Ovary (tissue), 9 donors: ENCODE measurements around the gene C9orf78. TPM values are rescaled to one million over a fixed set of nuclear protein-coding genes. Genes with fewer than 3 reads are reported as not detected.

Experiments
- DNase-seq, 5 donors: peaks; one replicate each; pipeline ENCODE4 v3.0.0-alpha.2; 2019 to 2020
- H3K27ac ChIP-seq, 2 donors: fragments of 200-600 bp; one replicate each; pipeline versions ENCODE4 v1.5.1 to v1.8.0; 2019 to 2022
- H3K27me3 ChIP-seq: fragments of 200-600 bp; one replicate; pipeline ENCODE4 v1.8.0; 2022
- H3K36me3 ChIP-seq: fragments of 200-600 bp; sonication (generic); one replicate; pipeline ENCODE4 v1.5.1; 2019
- H3K4me1 ChIP-seq: one replicate; pipeline ENCODE4 v1.8.1; 2013; ENCODE audit warnings: mild to moderate bottlenecking, moderate library complexity; ENCODE audit not compliant: insufficient read depth
- H3K4me3 ChIP-seq: fragments of 200-600 bp; sonication (generic); one replicate; pipeline ENCODE4 v1.5.1; 2017
- H3K9me3 ChIP-seq, 2 donors: fragments of 200-600 bp in 1 of 2; sonication (generic) in 1 of 2; one replicate each; pipeline versions ENCODE4 v1.5.1 to v1.8.1; 2013 to 2019; ENCODE audit warnings: mild to moderate bottlenecking in 1 of 2, moderate library complexity in 1 of 2
- EP300 ChIP-seq: sonication (generic); formaldehyde crosslinking; IDR thresholded peaks from one replicate; pipeline ENCODE4 v1.6.1; 2017; ENCODE audit warnings: antibody characterized with exemption
- POLR2A ChIP-seq: fragments of 450-650 bp; IDR thresholded peaks from one replicate; pipeline ENCODE4 v1.6.1; 2017; ENCODE audit warnings: antibody characterized with exemption, mild to moderate bottlenecking, moderate library complexity
- WGBS, 3 donors: extraction: QIAGEN DNeasy Blood & Tissue Kit in 1 of 3; methylation state at CpG; one replicate each; pipeline versions ENCODE4 v1.1.5 to v1.1.7; 2013 to 2017; 5-methylcytosine and 5-hydroxymethylcytosine counted together
- intact Hi-C, 4 donors: fragments of 100-400 bp; cut with DNase I; formaldehyde crosslinking; loops; one replicate each; pipeline versions ENCODE4 v1.11.0 to v1.15.1; 2022 to 2023
- polyA plus RNA-seq, 2 donors: library from polyadenylated mRNA; stranded (reverse); fragments of 200-250 nt in 1 of 2; fragments of 350-450 nt in 1 of 2; fragmentation: Illumina TruSeq in 1 of 2; extraction: RNeasy Lipid Tissue Mini Kit (QIAGEN cat#74804) in 1 of 2; gene quantifications; one replicate each; pipeline ENCODE4 v1.2.3, GENCODE V29; 2013 to 2014
- total RNA-seq, 7 donors: library from RNA; depleted of rRNA in 2 of 7; stranded (reverse); fragments of >200 nt in 2 of 7; fragmentation: NEBNext Ultra II Directional in 3 of 7; extraction: Animal tissue kit (Norgen Biotek cat#: 25700) in 3 of 7; gene quantifications; one replicate each; pipeline versions ENCODE4 v1.1.0 to v1.2.4, GENCODE V29; 2016 to 2023
- TF ChIP-seq, protein P1 (sequence below), 3 donors: fragments of 450-650 bp in 2 of 3; fragments of 200-600 bp in 1 of 3; IDR thresholded peaks; one replicate each; pipeline versions ENCODE4 v1.5.1 to v1.8.0; 2016 to 2022; ENCODE audit warnings: antibody characterized with exemption in 3 of 3, mild to moderate bottlenecking in 1 of 3
- donor health status: DM: no; HTN: no; CAD: no; lungs with moderate emphysema.
- donor health status: DM: no; HTN: no; CAD: no.
- donor health status: Bipolar disorder and iron deficiency.
- donor health status: DM: yes; HTN: yes; CAD: no.
- donor health status: DM: no; HTN: no; CAD: no.
- donor health status: DM: yes; HTN: yes; CAD: no.

Gene C9orf78
- total and polyA plus RNA-seq, 9 donors: 34.1 to 130 (median 38.3) TPM

DNA sequence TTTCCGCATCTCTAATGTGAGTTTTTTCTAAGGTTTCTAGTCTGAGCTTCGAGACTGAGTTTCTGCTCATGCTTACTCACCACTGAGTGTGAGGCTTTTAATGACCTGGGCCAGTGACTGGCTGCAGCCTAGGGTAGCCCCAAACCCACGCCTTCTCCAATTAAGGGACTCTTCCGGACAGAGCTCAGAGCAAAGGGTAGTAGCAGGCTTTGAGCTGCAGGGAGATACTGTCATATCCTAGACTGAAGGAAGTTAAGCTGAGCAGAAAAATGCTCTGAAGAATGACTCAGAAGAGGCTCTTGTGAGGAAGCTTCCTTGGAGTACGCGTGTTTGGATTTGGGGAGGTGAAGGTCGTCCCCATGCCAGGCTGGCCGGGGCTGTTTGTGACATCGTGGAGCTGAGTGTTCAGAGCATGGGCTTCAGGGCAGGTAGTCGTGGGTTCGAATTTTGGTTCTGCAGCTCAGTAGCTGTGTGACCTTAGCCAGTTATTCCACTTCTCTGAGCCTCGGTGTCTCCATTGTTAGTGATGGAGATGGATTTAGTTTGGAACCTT, 3.7 kb upstream of the C9orf78 start:
- no peak overlapping the region for H3K4me3 ChIP-seq
- H3K4me1 ChIP-seq: peaks cover 9% of the 10 kb centered on the region
- TF ChIP-seq, protein P1, sequence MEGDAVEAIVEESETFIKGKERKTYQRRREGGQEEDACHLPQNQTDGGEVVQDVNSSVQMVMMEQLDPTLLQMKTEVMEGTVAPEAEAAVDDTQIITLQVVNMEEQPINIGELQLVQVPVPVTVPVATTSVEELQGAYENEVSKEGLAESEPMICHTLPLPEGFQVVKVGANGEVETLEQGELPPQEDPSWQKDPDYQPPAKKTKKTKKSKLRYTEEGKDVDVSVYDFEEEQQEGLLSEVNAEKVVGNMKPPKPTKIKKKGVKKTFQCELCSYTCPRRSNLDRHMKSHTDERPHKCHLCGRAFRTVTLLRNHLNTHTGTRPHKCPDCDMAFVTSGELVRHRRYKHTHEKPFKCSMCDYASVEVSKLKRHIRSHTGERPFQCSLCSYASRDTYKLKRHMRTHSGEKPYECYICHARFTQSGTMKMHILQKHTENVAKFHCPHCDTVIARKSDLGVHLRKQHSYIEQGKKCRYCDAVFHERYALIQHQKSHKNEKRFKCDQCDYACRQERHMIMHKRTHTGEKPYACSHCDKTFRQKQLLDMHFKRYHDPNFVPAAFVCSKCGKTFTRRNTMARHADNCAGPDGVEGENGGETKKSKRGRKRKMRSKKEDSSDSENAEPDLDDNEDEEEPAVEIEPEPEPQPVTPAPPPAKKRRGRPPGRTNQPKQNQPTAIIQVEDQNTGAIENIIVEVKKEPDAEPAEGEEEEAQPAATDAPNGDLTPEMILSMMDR (IDR thresholded peaks at IDR 0.05): no peak
- TF ChIP-seq EP300: no peak
- TF ChIP-seq POLR2A: no peak
- no peaks in the 10 kb centered on the region for H3K9me3 ChIP-seq
- H3K36me3 ChIP-seq: no peaks in the 10 kb centered on the region
- H3K27ac ChIP-seq: no peak overlapping the region
- H3K27me3 ChIP-seq: no peaks in the 10 kb centered on the region
- 77 to 85% (median 81%) methylated on average over 12 of the region's 12 CpGs for WGBS, 3 donors
- DNase-seq: no peak
- intact Hi-C loops: no loop called here

DNA sequence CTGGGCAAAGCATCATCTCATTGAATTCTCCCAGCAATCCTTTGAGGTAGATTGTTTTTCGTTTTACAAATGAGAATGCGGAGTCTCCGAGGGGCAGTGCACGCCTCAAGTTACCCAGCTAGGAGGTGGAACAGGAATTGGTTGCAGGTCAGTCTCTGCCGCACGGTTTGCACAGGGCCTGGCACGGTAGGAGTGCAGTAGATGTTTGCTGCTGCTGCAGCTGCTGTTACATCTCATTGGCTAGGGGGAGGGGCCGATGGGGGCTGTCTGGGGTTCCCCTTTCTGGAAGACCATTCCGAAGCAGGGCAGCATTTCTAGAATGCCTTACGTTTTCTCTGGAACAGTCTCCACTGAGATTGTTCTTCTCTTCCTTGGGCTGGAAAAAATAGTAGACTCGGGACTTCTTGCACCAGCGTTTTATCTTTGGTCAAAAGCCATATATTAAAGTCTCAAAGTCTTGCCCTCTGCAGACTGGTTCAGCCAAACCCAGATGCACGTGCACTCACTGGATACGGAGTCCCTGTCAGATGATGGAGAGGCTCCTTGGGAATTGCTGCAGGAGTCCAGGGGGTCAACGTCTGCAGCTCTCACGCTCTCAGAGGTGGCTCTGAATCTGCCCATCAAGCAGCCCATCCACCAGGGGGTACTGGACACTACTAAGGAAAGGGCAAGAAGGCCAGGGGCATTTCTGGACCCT, 1.4 kb upstream of the C9orf78 start:
- no peaks in the 10 kb centered on the region for H3K27me3 ChIP-seq
- DNase-seq: no peak
- H3K4me3 ChIP-seq: peak overlapping the region; percentile 97
- 18 to 26% (median 24%) methylated on average over 16 of the region's 16 CpGs for WGBS, 3 donors
- no peaks in the 10 kb centered on the region for H3K9me3 ChIP-seq
- H3K4me1 ChIP-seq: peaks cover 9% of the 10 kb centered on the region
- H3K36me3 ChIP-seq: no peaks in the 10 kb centered on the region
- no peak overlapping the region for H3K27ac ChIP-seq
- TF ChIP-seq EP300 (no peak), POLR2A (no peak)
- TF ChIP-seq, protein P1 (IDR thresholded peaks at IDR 0.05): no peak
- intact Hi-C loops: no loop called here

GRCh38 chr9:129835860-129836223, 767 bp upstream of the C9orf78 start:
- Histone ChIP-seq H3K4me1 (peaks cover 9% of the 10 kb centered on the region), H3K9me3 (no peaks in the 10 kb centered on the region), H3K4me3 (peak overlapping the region; percentile 97), H3K36me3 (no peaks in the 10 kb centered on the region), H3K27ac (peak overlapping the region; percentile 52 to 72), H3K27me3 (no peaks in the 10 kb centered on the region)
- intact Hi-C loops: no loop called here
- TF ChIP-seq, protein P1 (IDR thresholded peaks at IDR 0.05): no peak
- TF ChIP-seq POLR2A (no peak), EP300 (no peak)
- no peak for DNase-seq
- WGBS, 3 donors: 0% methylated on average over 19 of the region's 19 CpGs

- intact Hi-C loops: no loop called here
- 0 to 1% (median 0%) methylated on average over 32 of the region's 32 CpGs for WGBS, 3 donors
- no peaks in the 10 kb centered on the region for H3K36me3 ChIP-seq
- TF ChIP-seq, protein P1 (IDR thresholded peaks at IDR 0.05): no peak
- TF ChIP-seq EP300: no peak
- no peak for TF ChIP-seq POLR2A
- DNase-seq: no peak
- peak overlapping the region; percentile 97 for H3K4me3 ChIP-seq
- H3K27me3 ChIP-seq: no peaks in the 10 kb centered on the region
- no peaks in the 10 kb centered on the region for H3K9me3 ChIP-seq
- H3K27ac ChIP-seq: peak overlapping the region; percentile 41 to 49
- H3K4me1 ChIP-seq: peaks cover 9% of the 10 kb centered on the region
Observed at GRCh38 chr9:129834489-129835127, 467 bp downstream of the C9orf78 start.
